ENCODE data around the gene DHRSX.

The DHRSX gene

GRCh38 chrX:2488621-2489285 lies 12.0 kb downstream of the DHRSX start:
- peaks cover 3% of the 10 kb centered on the region; the same call in 1 of the 2 replicates for H3K36me3 ChIP-seq
- TF ChIP-seq, protein P1, sequence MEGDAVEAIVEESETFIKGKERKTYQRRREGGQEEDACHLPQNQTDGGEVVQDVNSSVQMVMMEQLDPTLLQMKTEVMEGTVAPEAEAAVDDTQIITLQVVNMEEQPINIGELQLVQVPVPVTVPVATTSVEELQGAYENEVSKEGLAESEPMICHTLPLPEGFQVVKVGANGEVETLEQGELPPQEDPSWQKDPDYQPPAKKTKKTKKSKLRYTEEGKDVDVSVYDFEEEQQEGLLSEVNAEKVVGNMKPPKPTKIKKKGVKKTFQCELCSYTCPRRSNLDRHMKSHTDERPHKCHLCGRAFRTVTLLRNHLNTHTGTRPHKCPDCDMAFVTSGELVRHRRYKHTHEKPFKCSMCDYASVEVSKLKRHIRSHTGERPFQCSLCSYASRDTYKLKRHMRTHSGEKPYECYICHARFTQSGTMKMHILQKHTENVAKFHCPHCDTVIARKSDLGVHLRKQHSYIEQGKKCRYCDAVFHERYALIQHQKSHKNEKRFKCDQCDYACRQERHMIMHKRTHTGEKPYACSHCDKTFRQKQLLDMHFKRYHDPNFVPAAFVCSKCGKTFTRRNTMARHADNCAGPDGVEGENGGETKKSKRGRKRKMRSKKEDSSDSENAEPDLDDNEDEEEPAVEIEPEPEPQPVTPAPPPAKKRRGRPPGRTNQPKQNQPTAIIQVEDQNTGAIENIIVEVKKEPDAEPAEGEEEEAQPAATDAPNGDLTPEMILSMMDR (IDR thresholded peaks at IDR 0.05; ENCODE audit: low read depth, low read length): no peak
- DNase-seq: no peak
- H3K4me1 ChIP-seq: no peaks in the 10 kb centered on the region
- H3K9me3 ChIP-seq: no peaks in the 10 kb centered on the region
- no peak overlapping the region for H3K4me3 ChIP-seq (ENCODE audit: low read depth, low read length)
- H3K27me3 ChIP-seq: no peaks in the 10 kb centered on the region

GRCh38 chrX:2487366-2487765 lies 13.4 kb downstream of the DHRSX start:
- Histone ChIP-seq H3K4me1 (no peaks in the 10 kb centered on the region), H3K9me3 (no peaks in the 10 kb centered on the region), H3K4me3 (ENCODE audit: low read depth, low read length) (no peak overlapping the region), H3K36me3 (peaks cover 3% of the 10 kb centered on the region; the same call in 1 of the 2 replicates), H3K27me3 (no peaks in the 10 kb centered on the region)
- TF ChIP-seq, protein P1 (IDR thresholded peaks at IDR 0.05; ENCODE audit: low read depth, low read length): no peak
- no peak for DNase-seq

DNA sequence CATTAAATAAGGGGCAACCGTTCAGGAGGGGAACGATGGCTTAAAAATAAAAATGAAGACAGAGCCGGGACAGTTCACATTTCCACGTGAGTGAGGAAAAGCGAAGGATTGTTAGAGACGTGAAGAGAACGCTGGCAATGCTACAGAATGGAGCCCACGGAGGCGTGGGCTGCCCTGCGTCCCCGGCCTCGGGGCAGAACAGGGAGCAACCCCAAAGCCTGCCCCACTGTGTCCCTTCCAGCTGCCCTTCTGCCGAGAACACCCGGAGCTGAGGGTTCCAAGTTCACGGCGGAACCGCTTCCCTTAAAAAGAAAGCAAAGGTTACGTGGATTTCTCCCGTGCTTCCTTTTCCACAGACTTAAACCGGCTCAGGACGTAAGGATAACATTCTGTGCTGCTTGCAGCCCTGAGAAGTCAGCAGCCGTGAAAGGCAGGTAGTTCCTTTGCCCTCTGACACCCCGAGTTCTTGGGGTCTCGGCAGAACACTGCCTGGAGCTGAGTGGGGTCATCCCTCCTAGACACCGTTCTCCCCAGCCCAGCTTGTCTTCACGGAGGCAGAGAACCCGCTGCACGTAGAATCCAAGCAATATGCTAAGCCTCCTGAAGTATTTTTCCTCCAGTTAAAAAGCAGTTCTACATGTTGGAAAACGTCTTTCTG lies 14.2 kb downstream of the DHRSX start:
- peaks cover 3% of the 10 kb centered on the region; the same call in 1 of the 2 replicates for H3K36me3 ChIP-seq

GRCh38 chrX:2485789-2486345 lies 14.9 kb downstream of the DHRSX start:
- TF ChIP-seq, protein P1 (IDR thresholded peaks at IDR 0.05; ENCODE audit: low read depth, low read length): no peak
- Histone ChIP-seq H3K36me3 (peaks cover 3% of the 10 kb centered on the region; the same call in 1 of the 2 replicates), H3K27me3 (no peaks in the 10 kb centered on the region), H3K4me3 (ENCODE audit: low read depth, low read length) (no peak overlapping the region), H3K4me1 (no peaks in the 10 kb centered on the region), H3K9me3 (no peaks in the 10 kb centered on the region)
- no peak for DNase-seq

More for the DNA sequence above, 14.2 kb downstream of the DHRSX start:
- TF ChIP-seq, protein P1 (IDR thresholded peaks at IDR 0.05; ENCODE audit: low read depth, low read length): no peak
- no peak overlapping the region for H3K4me3 ChIP-seq (ENCODE audit: low read depth, low read length)
- no peaks in the 10 kb centered on the region for H3K27me3 ChIP-seq
- DNase-seq: no peak
- H3K4me1 ChIP-seq: no peaks in the 10 kb centered on the region
- H3K9me3 ChIP-seq: no peaks in the 10 kb centered on the region

- Histone ChIP-seq H3K9me3 (no peaks in the 10 kb centered on the region), H3K36me3 (peaks cover 3% of the 10 kb centered on the region; the same call in 1 of the 2 replicates), H3K4me3 (ENCODE audit: low read depth, low read length) (no peak overlapping the region), H3K4me1 (no peaks in the 10 kb centered on the region), H3K27me3 (no peaks in the 10 kb centered on the region)
- DNase-seq: no peak
- TF ChIP-seq, protein P1 (IDR thresholded peaks at IDR 0.05; ENCODE audit: low read depth, low read length): no peak
These were observed 15.8 kb downstream of the DHRSX start for GRCh38 chrX:2484721-2485648.

Data from BE2C (cell line).